Activated CD8-positive, alpha-beta T cell treated with anti-CD3 and anti-CD28 coated beads for 36 hours (primary cell): Measurements from ENCODE around the gene SNRPA1. TPM values are rescaled to one million over a fixed set of nuclear protein-coding genes. Genes with fewer than 3 reads are reported as not detected.

Source experiments
- ATAC-seq: fragments of 200-7000 bp; cut with Tn5 transposase; one replicate; pipeline ENCODE4 v1.10.0; 2021; ENCODE audit warnings: mild to moderate bottlenecking, moderate library complexity
- CTCF ChIA-PET: fragments of 350-600 bp; sonication (Branson Sonifier 250); formaldehyde crosslinking; loops from one replicate; lab custom pipeline; 2021; ENCODE audit warnings: antibody characterized with exemption; lab: Charles Lee
- POLR2A ChIA-PET: fragments of 350-600 bp; sonication (Branson Sonifier 250); formaldehyde crosslinking; loops from one replicate; lab custom pipeline; 2021; ENCODE audit warnings: antibody characterized with exemption; lab: Charles Lee
- DNase-seq: peaks from one replicate; pipeline ENCODE4 v3.0.0-alpha.2; 2020
- H3K27ac Mint-ChIP-seq: one replicate; pipeline ENCODE4 v1.8.0; 2021; ENCODE audit warnings: mild to moderate bottlenecking, mixed read lengths
- H3K27me3 Mint-ChIP-seq: one replicate; pipeline ENCODE4 v1.8.0; 2021; ENCODE audit warnings: mixed read lengths
- H3K36me3 Mint-ChIP-seq: one replicate; pipeline ENCODE4 v1.8.0; 2021; ENCODE audit warnings: low read depth, mixed read lengths
- H3K4me1 Mint-ChIP-seq: one replicate; pipeline ENCODE4 v1.8.0; 2021; ENCODE audit warnings: low read depth, mixed read lengths
- H3K4me3 Mint-ChIP-seq: one replicate; pipeline ENCODE4 v1.8.0; 2021; ENCODE audit warnings: mild to moderate bottlenecking, moderate library complexity, mixed read lengths
- H3K9me3 Mint-ChIP-seq: one replicate; pipeline ENCODE4 v1.8.0; 2021; ENCODE audit warnings: mixed read lengths
- CTCF ChIP-seq: fragments of 200-600 bp; IDR thresholded peaks from one replicate; pipeline ENCODE4 v1.8.0; 2022; ENCODE audit warnings: antibody characterized with exemption, mild to moderate bottlenecking
- intact Hi-C: fragments of 100-400 bp; cut with micrococcal nuclease; formaldehyde crosslinking; loops from one replicate; pipeline ENCODE4 v1.10.0; 2022
- total RNA-seq, 2 experiments: library from RNA; stranded (reverse); gene quantifications; one replicate each; pipeline ENCODE4 v1.2.3, GENCODE V29; 2021

Gene SNRPA1
- total RNA-seq, 2 experiments from 2014 or later = 243 to 249 TPM

GRCh38 chr15:101310508-101310907, 15.5 kb upstream of the SNRPA1 start:
- Mint-ChIP-seq H3K27ac (no peak overlapping the region), H3K4me1 (no peaks in the 10 kb centered on the region), H3K4me3 (no peak overlapping the region), H3K36me3 (no peaks in the 10 kb centered on the region), H3K27me3 (peaks cover 2% of the 10 kb centered on the region), H3K9me3 (no peaks in the 10 kb centered on the region)
- DNase-seq (no peak), ATAC-seq (no peak)
- ChIA-PET CTCF (interaction anchor here (1.7 kb wide), 1 partner anchor 294 kb away, joined by 3 read pairs; no protein-coding TSS in a partner anchor), POLR2A (interaction anchor here (1.5 kb wide), 1 partner anchor 11 kb away, joined by 4 read pairs; no protein-coding TSS in a partner anchor)
- intact Hi-C loops = no loop called here
- TF ChIP-seq CTCF = no peak

DNA sequence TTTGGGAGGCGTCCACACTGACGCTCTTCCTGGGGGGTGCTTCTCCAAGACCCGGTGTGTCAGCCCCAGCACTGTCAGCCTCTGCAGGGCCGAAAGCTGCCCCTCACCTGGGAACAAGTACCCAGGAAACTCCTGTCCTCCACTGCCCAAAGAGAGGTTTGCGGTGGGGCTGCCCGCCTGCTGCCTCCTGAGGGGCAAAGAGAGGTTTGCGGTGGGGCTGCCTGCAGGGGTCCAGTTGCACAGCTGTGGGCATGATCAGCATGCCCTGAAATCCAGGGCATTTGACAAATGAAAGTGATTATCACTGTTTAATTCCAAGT, 15.1 kb upstream of the SNRPA1 start:
- POLR2A ChIA-PET = interaction anchor here (1.5 kb wide), 1 partner anchor 12 kb away, joined by 4 read pairs; no protein-coding TSS in a partner anchor
- Mint-ChIP-seq H3K36me3 (no peaks in the 10 kb centered on the region), H3K4me3 (no peak overlapping the region), H3K4me1 (no peaks in the 10 kb centered on the region), H3K27ac (no peak overlapping the region), H3K9me3 (no peaks in the 10 kb centered on the region), H3K27me3 (peaks cover 2% of the 10 kb centered on the region)
- CTCF ChIA-PET = interaction anchor here (1.7 kb wide), 1 partner anchor 294 kb away, joined by 3 read pairs; no protein-coding TSS in a partner anchor
- DNase-seq (no peak), ATAC-seq (no peak)
- no peak for TF ChIP-seq CTCF
- intact Hi-C loops = no loop called here

- Mint-ChIP-seq H3K36me3 (no peaks in the 10 kb centered on the region), H3K9me3 (no peaks in the 10 kb centered on the region), H3K4me3 (no peak overlapping the region), H3K27ac (no peak overlapping the region), H3K27me3 (peaks cover 2% of the 10 kb centered on the region), H3K4me1 (no peaks in the 10 kb centered on the region)
- no peak for DNase-seq
- TF ChIP-seq CTCF = no peak
- ChIA-PET POLR2A (interaction anchor here (1.5 kb wide), 1 partner anchor 12 kb away, joined by 4 read pairs; no protein-coding TSS in a partner anchor), CTCF (interaction anchor here (1.7 kb wide), 1 partner anchor 293 kb away, joined by 3 read pairs; no protein-coding TSS in a partner anchor)
- no peak for ATAC-seq
- intact Hi-C loops = no loop called here
Observed at GRCh38 chr15:101309436-101310160, 14.6 kb upstream of the SNRPA1 start.

DNA sequence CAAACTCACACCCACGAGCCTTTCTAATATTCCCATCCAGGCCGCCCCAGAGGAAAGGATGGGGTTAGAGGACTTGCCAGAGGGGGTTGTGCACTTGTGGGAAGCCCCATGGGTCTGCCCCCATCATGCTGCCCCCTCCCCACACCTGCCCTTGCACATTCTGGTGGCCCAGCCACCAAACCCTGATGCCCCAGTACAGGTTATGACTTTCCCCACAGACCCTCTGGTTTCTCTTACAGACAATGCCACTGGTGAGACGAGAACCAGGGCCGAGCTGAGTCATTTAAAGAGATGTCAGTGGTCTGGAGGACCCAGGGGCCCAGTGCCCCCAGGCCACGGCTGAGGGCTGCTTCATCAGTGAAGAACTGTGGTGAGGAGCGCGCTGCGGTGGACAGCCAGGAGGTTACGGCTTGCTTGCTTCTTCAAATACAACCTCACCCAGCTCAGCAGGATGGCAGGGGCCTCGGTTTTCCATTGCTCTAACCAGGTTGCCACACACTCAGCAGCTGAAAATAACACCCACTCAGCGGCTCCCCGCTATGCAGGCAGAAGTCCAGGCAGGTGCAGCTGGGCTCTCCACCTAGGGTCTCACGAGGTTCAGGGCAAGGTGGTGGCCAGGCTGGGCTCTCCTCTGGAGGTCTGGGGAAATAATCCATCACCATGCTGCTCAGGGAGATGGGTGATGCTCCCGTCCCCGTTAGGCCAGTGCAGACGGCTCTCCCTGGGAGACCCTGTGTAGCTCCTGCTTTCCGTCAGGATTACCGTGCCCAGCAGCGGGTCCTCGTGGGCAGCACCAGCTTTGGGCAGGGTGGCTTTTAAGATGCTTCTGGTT, 13.8 kb upstream of the SNRPA1 start:
- no peak overlapping the region for H3K4me3 Mint-ChIP-seq
- H3K4me1 Mint-ChIP-seq = no peaks in the 10 kb centered on the region
- intact Hi-C loops = no loop called here
- no peaks in the 10 kb centered on the region for H3K9me3 Mint-ChIP-seq
- H3K27ac Mint-ChIP-seq = no peak overlapping the region
- no peaks in the 10 kb centered on the region for H3K36me3 Mint-ChIP-seq
- CTCF ChIA-PET = no interaction called here
- DNase-seq (no peak), ATAC-seq (no peak)
- POLR2A ChIA-PET = no interaction called here
- TF ChIP-seq CTCF = no peak
- peaks cover 2% of the 10 kb centered on the region for H3K27me3 Mint-ChIP-seq
